Lower lobe of right lung (tissue), 2 donors: Measurements from ENCODE around the gene TPM1. TPM values are rescaled to one million over a fixed set of nuclear protein-coding genes. Genes with fewer than 3 reads are reported as not detected.

ENCODE experiments used
- ATAC-seq, 2 donors: fragments of 200-7000 bp; cut with Tn5 transposase; one replicate each; pipeline ENCODE4 v1.9.1; 2020 to 2022; ENCODE audit warnings: mild to moderate bottlenecking in 2 of 2, moderate library complexity in 2 of 2
- DNase-seq: peaks from one replicate; pipeline ENCODE4 v3.0.0-alpha.2; 2020
- H3K27ac ChIP-seq: fragments of 200-600 bp; one replicate; pipeline ENCODE4 v1.8.0; 2022
- H3K27me3 ChIP-seq: fragments of 200-600 bp; one replicate; pipeline ENCODE4 v1.8.0; 2022; ENCODE audit warnings: low read depth
- H3K36me3 ChIP-seq: fragments of 200-600 bp; one replicate; pipeline ENCODE4 v1.8.0; 2022; ENCODE audit warnings: mild to moderate bottlenecking
- H3K4me1 ChIP-seq: fragments of 200-600 bp; one replicate; pipeline ENCODE4 v1.8.0; 2022
- H3K4me3 ChIP-seq: fragments of 200-600 bp; one replicate; pipeline ENCODE4 v1.8.0; 2022; ENCODE audit warnings: mild to moderate bottlenecking
- H3K9me3 ChIP-seq: fragments of 200-600 bp; one replicate; pipeline ENCODE4 v1.8.0; 2022
- CTCF ChIP-seq: fragments of 200-600 bp; IDR thresholded peaks from one replicate; pipeline ENCODE4 v1.8.0; 2022; ENCODE audit warnings: antibody characterized with exemption, mild to moderate bottlenecking
- intact Hi-C: fragments of 100-400 bp; cut with DNase I; formaldehyde crosslinking; loops from one replicate; pipeline ENCODE4 v1.11.0; 2022
- total RNA-seq: library from RNA; stranded (reverse); fragmentation: NEBNext Ultra II Directional; extraction: Animal tissue kit (Norgen Biotek cat#: 25700); gene quantifications from one replicate; pipeline ENCODE4 v1.2.1, GENCODE V29; 2021
- donor health status: DM: no; HTN: yes; CAD: no; lungs with severe emphysema.

TPM1 gene
- total RNA-seq, 1 donor from 2014 or later: 137 TPM

- TF ChIP-seq CTCF: no peak
- no peaks in the 10 kb centered on the region for H3K36me3 ChIP-seq
- DNase-seq (no peak), ATAC-seq (no peak)
- no peaks in the 10 kb centered on the region for H3K27me3 ChIP-seq
- H3K9me3 ChIP-seq: no peaks in the 10 kb centered on the region
- intact Hi-C loops: no loop called here
- H3K4me1 ChIP-seq: peaks cover 4% of the 10 kb centered on the region
- no peak overlapping the region for H3K27ac ChIP-seq
- no peak overlapping the region for H3K4me3 ChIP-seq
Measured at GRCh38 chr15:63029676-63030075, 12.9 kb upstream of the TPM1 start.

- Histone ChIP-seq H3K36me3 (no peaks in the 10 kb centered on the region), H3K27me3 (no peaks in the 10 kb centered on the region), H3K4me3 (no peak overlapping the region), H3K27ac (no peak overlapping the region), H3K9me3 (no peaks in the 10 kb centered on the region), H3K4me1 (peaks cover 4% of the 10 kb centered on the region)
- ATAC-seq (peak; percentile 67 to 83), DNase-seq (peak; percentile 55)
- intact Hi-C loops: no loop called here
- no peak for TF ChIP-seq CTCF
Measured at GRCh38 chr15:63030101-63030551, 12.4 kb upstream of the TPM1 start.

- Histone ChIP-seq H3K9me3 (no peaks in the 10 kb centered on the region), H3K4me1 (peaks cover 3% of the 10 kb centered on the region), H3K36me3 (no peaks in the 10 kb centered on the region), H3K27ac (no peak overlapping the region), H3K4me3 (no peak overlapping the region), H3K27me3 (peaks cover 2% of the 10 kb centered on the region)
- intact Hi-C loops: no loop called here
- no peak for TF ChIP-seq CTCF
- ATAC-seq (no peak), DNase-seq (no peak)
Measured at GRCh38 chr15:63034578-63034977, 8.0 kb upstream of the TPM1 start.

GRCh38 chr15:63035253-63035652 lies 7.3 kb upstream of the TPM1 start:
- intact Hi-C loops: no loop called here
- no peak for TF ChIP-seq CTCF
- ATAC-seq (no peak), DNase-seq (no peak)
- Histone ChIP-seq H3K9me3 (no peaks in the 10 kb centered on the region), H3K4me1 (no peaks in the 10 kb centered on the region), H3K27me3 (peaks cover 6% of the 10 kb centered on the region), H3K36me3 (no peaks in the 10 kb centered on the region), H3K4me3 (no peak overlapping the region), H3K27ac (no peak overlapping the region)

GRCh38 chr15:63035977-63036376 lies 6.6 kb upstream of the TPM1 start:
- ATAC-seq: no peak
- TF ChIP-seq CTCF: no peak
- Histone ChIP-seq H3K27ac (no peak overlapping the region), H3K4me3 (no peak overlapping the region), H3K36me3 (no peaks in the 10 kb centered on the region), H3K27me3 (peaks cover 6% of the 10 kb centered on the region), H3K9me3 (no peaks in the 10 kb centered on the region), H3K4me1 (no peaks in the 10 kb centered on the region)
- intact Hi-C loops: no loop called here
- no peak for DNase-seq
